Astrocyte (in vitro differentiated cells and primary cell): ENCODE results near the gene FAM210B. TPM values are rescaled to one million over a fixed set of nuclear protein-coding genes. Genes with fewer than 3 reads are reported as not detected.
A peak's percentile ranks its signal among the peaks of the same experiment; 100 is the strongest.

ENCODE experiments used
- DNase-seq: peaks from one replicate; pipeline ENCODE4 v3.0.0-alpha.2; 2010; ENCODE audit warnings: low read depth
- FAIRE-seq: peaks from 2 replicates; lab custom pipeline; 2011; peaks lifted over from hg19 to GRCh38; lab: Jason Lieb, UNC
- H2AFZ ChIP-seq: 2 replicates; pipeline ENCODE4 v1.6.0; 2012; ENCODE audit warnings: low read depth, low read length, inconsistent platforms
- H3K27ac ChIP-seq: 2 replicates; pipeline ENCODE4 v1.5.1; 2011; ENCODE audit warnings: low read depth, low read length, inconsistent platforms
- H3K27me3 ChIP-seq: 2 replicates; pipeline ENCODE4 v1.6.0; 2011; ENCODE audit warnings: low read length, inconsistent platforms; ENCODE audit not compliant: insufficient read depth
- H3K36me3 ChIP-seq: 2 replicates; pipeline ENCODE4 v1.5.1; 2011; ENCODE audit warnings: low read length, inconsistent platforms; ENCODE audit not compliant: insufficient read depth
- H3K4me1 ChIP-seq: 2 replicates; pipeline ENCODE4 v1.5.1; 2011; ENCODE audit warnings: low read length, inconsistent platforms; ENCODE audit not compliant: insufficient read depth
- H3K4me2 ChIP-seq: 2 replicates; pipeline ENCODE4 v1.6.0; 2012; ENCODE audit warnings: low read length, inconsistent platforms
- H3K4me3 ChIP-seq: 2 replicates; pipeline ENCODE4 v1.5.1; 2011; ENCODE audit warnings: low read depth, mild to moderate bottlenecking, low read length, inconsistent platforms; ENCODE audit not compliant: insufficient read depth
- H3K79me2 ChIP-seq: 2 replicates; pipeline ENCODE4 v1.6.0; 2012; ENCODE audit warnings: mild to moderate bottlenecking, low read length, inconsistent platforms; ENCODE audit not compliant: insufficient read depth
- H3K9ac ChIP-seq: 2 replicates; pipeline ENCODE4 v1.6.0; 2012; ENCODE audit warnings: mild to moderate bottlenecking, low read length, inconsistent platforms
- H3K9me3 ChIP-seq: 2 replicates; pipeline ENCODE4 v1.5.1; 2012; ENCODE audit warnings: low read depth, mild to moderate bottlenecking, low read length, inconsistent platforms; ENCODE audit not compliant: insufficient read depth
- H4K20me1 ChIP-seq: 2 replicates; pipeline ENCODE4 v1.6.0; 2012; ENCODE audit warnings: low read length, inconsistent platforms; ENCODE audit not compliant: insufficient read depth
- H3K27ac Mint-ChIP-seq: one replicate; pipeline ENCODE4 v1.8.0; 2021; ENCODE audit warnings: mild to moderate bottlenecking, mixed read lengths; ENCODE audit not compliant: unreplicated experiment
- H3K27me3 Mint-ChIP-seq: one replicate; pipeline ENCODE4 v1.8.0; 2021; ENCODE audit warnings: low read depth, mixed read lengths; ENCODE audit not compliant: unreplicated experiment
- H3K36me3 Mint-ChIP-seq: one replicate; pipeline ENCODE4 v1.8.0; 2021; ENCODE audit warnings: low read depth, mixed read lengths; ENCODE audit not compliant: unreplicated experiment
- H3K4me1 Mint-ChIP-seq: one replicate; pipeline ENCODE4 v1.8.0; 2021; ENCODE audit warnings: low read depth, mixed read lengths; ENCODE audit not compliant: unreplicated experiment
- H3K4me3 Mint-ChIP-seq: one replicate; pipeline ENCODE4 v1.8.0; 2021; ENCODE audit warnings: mild to moderate bottlenecking, moderate library complexity, mixed read lengths; ENCODE audit not compliant: unreplicated experiment
- H3K9me3 Mint-ChIP-seq: one replicate; pipeline ENCODE4 v1.8.0; 2021; ENCODE audit warnings: mild to moderate bottlenecking, mixed read lengths; ENCODE audit not compliant: unreplicated experiment
- CTCF ChIP-seq: IDR thresholded peaks from 2 replicates; pipeline ENCODE4 v1.5.1; 2011; ENCODE audit warnings: low read depth, mild to moderate bottlenecking, inconsistent platforms, low read length, moderate library complexity; ENCODE audit not compliant: insufficient read depth
- EZH2 ChIP-seq: IDR thresholded peaks from 2 replicates; pipeline ENCODE4 v1.6.1; 2012; ENCODE audit warnings: mild to moderate bottlenecking, low read length, inconsistent platforms; ENCODE audit not compliant: insufficient read depth
- total RNA-seq: library from RNA; stranded (reverse); gene quantifications from 2 replicates; pipeline ENCODE4 v1.2.1, GENCODE V29; 2021

FAM210B gene
- total RNA-seq, 1 donor from 2014 or later, result 46.3 TPM

- no peak for DNase-seq
- peaks cover 5% of the 10 kb centered on the region for H3K27me3 Mint-ChIP-seq
- no peak overlapping the region for H3K9ac ChIP-seq
- peaks cover 17% of the 10 kb centered on the region for H3K4me1 Mint-ChIP-seq
- peaks cover 4% of the 10 kb centered on the region for H3K36me3 Mint-ChIP-seq
- FAIRE-seq, result no peak
- peaks cover 33% of the 10 kb centered on the region for H3K79me2 ChIP-seq
- peak overlapping the region; percentile 47 for H3K4me3 ChIP-seq
- no peaks in the 10 kb centered on the region for H3K36me3 ChIP-seq
- peaks cover 15% of the 10 kb centered on the region for H3K4me1 ChIP-seq
- no peak overlapping the region for H3K27ac Mint-ChIP-seq
- H4K20me1 ChIP-seq, result no peaks in the 10 kb centered on the region
- peak overlapping the region; percentile 88 for H3K4me3 Mint-ChIP-seq
- no peak for TF ChIP-seq EZH2
- TF ChIP-seq CTCF, result no peak
- H3K27me3 ChIP-seq, result peaks cover 4% of the 10 kb centered on the region
- no peak overlapping the region for H2AFZ ChIP-seq
- H3K9me3 ChIP-seq, result no peaks in the 10 kb centered on the region
- H3K27ac ChIP-seq, result no peak overlapping the region
- peak overlapping the region; percentile 99 for H3K4me2 ChIP-seq
- no peaks in the 10 kb centered on the region for H3K9me3 Mint-ChIP-seq
These were observed 704 bp upstream of the FAM210B start for GRCh38 chr20:56358070-56358469.

- Histone ChIP-seq H3K79me2 (peaks cover 40% of the 10 kb centered on the region), H2AFZ (peak overlapping the region; percentile 85), H3K4me3 (peak overlapping the region; percentile 98), H4K20me1 (peaks cover 12% of the 10 kb centered on the region), H3K4me1 (peaks cover 15% of the 10 kb centered on the region), H3K4me2 (peak overlapping the region; percentile 99), H3K27me3 (peaks cover 4% of the 10 kb centered on the region), H3K9ac (peak overlapping the region; percentile 90), H3K36me3 (no peaks in the 10 kb centered on the region), H3K27ac (peak overlapping the region; percentile 61), H3K9me3 (no peaks in the 10 kb centered on the region)
- FAIRE-seq (no peak), DNase-seq (peak; percentile 73)
- peaks cover 6% of the 10 kb centered on the region for H3K36me3 Mint-ChIP-seq
- H3K9me3 Mint-ChIP-seq, result no peaks in the 10 kb centered on the region
- H3K4me3 Mint-ChIP-seq, result peak overlapping the region; percentile 94
- no peaks in the 10 kb centered on the region for H3K27me3 Mint-ChIP-seq
- H3K4me1 Mint-ChIP-seq, result peaks cover 23% of the 10 kb centered on the region
- TF ChIP-seq EZH2, result no peak
- TF ChIP-seq CTCF, result no peak
- no peak overlapping the region for H3K27ac Mint-ChIP-seq
These were observed 698 bp downstream of the FAM210B start for GRCh38 chr20:56359212-56360132.
